GM21529 (cell line): Measurements from ENCODE around the gene MINAR2.

Experiments
- ATAC-seq: cut with Tn5 transposase; IDR thresholded peaks from one replicate; pipeline ENCODE4 v1.9.1; 2021; ENCODE audit not compliant: unreplicated experiment

Gene MINAR2

GRCh38 chr5:129771058-129771838 lies 23.4 kb downstream of the MINAR2 start:
- ATAC-seq: peak; percentile 71

GRCh38 chr5:129773376-129773775 lies 25.5 kb downstream of the MINAR2 start:
- no peak for ATAC-seq

GRCh38 chr5:129781594-129781993 lies 33.7 kb downstream of the MINAR2 start:
- no peak for ATAC-seq

GRCh38 chr5:129803403-129803802 lies 55.5 kb downstream of the MINAR2 start:
- no peak for ATAC-seq

GRCh38 chr5:129804705-129805104 lies 56.8 kb downstream of the MINAR2 start:
- no peak for ATAC-seq

- no peak for ATAC-seq
Measured at GRCh38 chr5:129807162-129807814, 59.4 kb downstream of the MINAR2 start.
